SK-N-SH treated with all-trans-retinoic acid at 6 μM for 48 hours (cell line): ENCODE results near the gene SIGLEC9.

Experiments used
- ATAC-seq: fragments of 200-7000 bp; cut with Tn5 transposase; 3 replicates; pipeline ENCODE4 v1.9.1; 2020; ENCODE audit warnings: mild to moderate bottlenecking, moderate library complexity
- ARNTL ChIP-seq: fragments of 450-650 bp; formaldehyde crosslinking; IDR thresholded peaks from 2 replicates; pipeline ENCODE4 v1.5.0; 2020; ENCODE audit warnings: low read depth, mild to moderate bottlenecking, moderate library complexity, borderline replicate concordance
- BACH2 ChIP-seq: fragments of 250-450 bp; sonication (Bioruptor Pico); IDR thresholded peaks from 2 replicates; pipeline ENCODE4 v1.9.0; 2021; ENCODE audit warnings: mild to moderate bottlenecking, borderline replicate concordance
- CREB5 ChIP-seq: fragments of 250-450 bp; sonication (Bioruptor Pico); IDR thresholded peaks from 2 replicates; pipeline ENCODE4 v1.5.1; 2020; ENCODE audit warnings: low read depth, mild to moderate bottlenecking, moderate library complexity
- CSDC2 ChIP-seq: fragments of 250-450 bp; sonication (Bioruptor Pico); IDR thresholded peaks from 2 replicates; pipeline ENCODE4 v1.5.0; 2020; ENCODE audit warnings: mild to moderate bottlenecking, moderate library complexity
- CSRNP3 ChIP-seq: fragments of 250-450 bp; sonication (Bioruptor Pico); IDR thresholded peaks from 2 replicates; pipeline ENCODE4 v1.5.1; 2021; ENCODE audit warnings: mild to moderate bottlenecking, moderate library complexity
- GLIS3 ChIP-seq: fragments of 250-450 bp; sonication (Bioruptor Pico); IDR thresholded peaks from 2 replicates; pipeline ENCODE4 v1.5.0; 2020; ENCODE audit warnings: mild to moderate bottlenecking, moderate library complexity
- ISL1 ChIP-seq: fragments of 250-450 bp; sonication (Bioruptor Pico); IDR thresholded peaks from 2 replicates; pipeline ENCODE4 v2.1.2; 2022; ENCODE audit warnings: mild to moderate bottlenecking, moderate library complexity
- OSR1 ChIP-seq: fragments of 250-450 bp; sonication (Bioruptor Pico); IDR thresholded peaks from 2 replicates; pipeline ENCODE4 v1.8.0; 2022; ENCODE audit warnings: moderate library complexity, mild to moderate bottlenecking, inconsistent platforms
- PATZ1 ChIP-seq: fragments of 250-450 bp; sonication (Bioruptor Pico); IDR thresholded peaks from 2 replicates; pipeline ENCODE4 v1.8.0; 2020; ENCODE audit warnings: mild to moderate bottlenecking, moderate library complexity, borderline replicate concordance
- PPARA ChIP-seq: fragments of 250-450 bp; sonication (Bioruptor Pico); IDR thresholded peaks from 2 replicates; pipeline ENCODE4 v1.5.0; 2020; ENCODE audit warnings: mild to moderate bottlenecking, borderline replicate concordance
- SNAI2 ChIP-seq: fragments of 250-450 bp; sonication (Bioruptor Pico); IDR thresholded peaks from 2 replicates; pipeline ENCODE4 v1.5.0; 2020; ENCODE audit warnings: mild to moderate bottlenecking, moderate library complexity
- TCF4 ChIP-seq: fragments of 250-450 bp; sonication (Bioruptor Pico); IDR thresholded peaks from 2 replicates; pipeline ENCODE4 v1.8.0; 2021; ENCODE audit warnings: mild to moderate bottlenecking, moderate library complexity, borderline replicate concordance
- TSHZ2 ChIP-seq: fragments of 250-450 bp; sonication (Bioruptor Pico); IDR thresholded peaks from 2 replicates; pipeline ENCODE4 v1.5.0; 2020; ENCODE audit warnings: mild to moderate bottlenecking, moderate library complexity
- ZC3H10 ChIP-seq: fragments of 250-450 bp; sonication (Bioruptor Pico); IDR thresholded peaks from 2 replicates; pipeline ENCODE4 v1.5.1; 2021; ENCODE audit warnings: mild to moderate bottlenecking, moderate library complexity
- ZFP3 ChIP-seq: fragments of 250-450 bp; sonication (Bioruptor Pico); IDR thresholded peaks from 2 replicates; pipeline ENCODE4 v1.5.0; 2020; ENCODE audit warnings: mild to moderate bottlenecking, moderate library complexity
- ZFP30 ChIP-seq: fragments of 450-650 bp; formaldehyde crosslinking; IDR thresholded peaks from 2 replicates; pipeline ENCODE4 v1.5.0; 2022; ENCODE audit warnings: mild to moderate bottlenecking, moderate library complexity
- ZNF565 ChIP-seq: fragments of 450-650 bp; formaldehyde crosslinking; conservative IDR thresholded peaks from 2 replicates; pipeline ENCODE4 v1.5.0; 2020; ENCODE audit warnings: low read depth, mild to moderate bottlenecking, moderate library complexity
- ZNF70 ChIP-seq: fragments of 450-650 bp; formaldehyde crosslinking; IDR thresholded peaks from 2 replicates; pipeline ENCODE4 v1.5.0; 2020; ENCODE audit warnings: mild to moderate bottlenecking, moderate library complexity

The SIGLEC9 gene

GRCh38 chr19:51124729-51125128 is at the start of gene SIGLEC9:
TSS of gene SIGLEC9 (plus strand) at chr19:51124906. CDS start at chr19:51124975, 69 bp downstream.
- TF ChIP-seq BACH2 (CRISPR knock-in tag) (no peak), ZFP30 (CRISPR knock-in tag) (no peak), ZC3H10 (no peak), TCF4 (CRISPR knock-in tag) (no peak), ISL1 (CRISPR knock-in tag) (no peak), ZNF70 (CRISPR knock-in tag) (no peak), ZFP3 (CRISPR knock-in tag) (no peak), CSDC2 (CRISPR knock-in tag) (no peak), PATZ1 (no peak), GLIS3 (CRISPR knock-in tag) (no peak), ARNTL (CRISPR knock-in tag) (no peak), ZNF565 (CRISPR knock-in tag) (no peak), TSHZ2 (no peak)
- ATAC-seq, result no peak

- TF ChIP-seq CSDC2 (CRISPR knock-in tag), result no peak
- TF ChIP-seq SNAI2, result no peak
- TF ChIP-seq PPARA (CRISPR knock-in tag), result no peak
- TF ChIP-seq GLIS3 (CRISPR knock-in tag), result no peak
- TF ChIP-seq ZNF565 (CRISPR knock-in tag), result no peak
- no peak for TF ChIP-seq ISL1 (CRISPR knock-in tag)
- TF ChIP-seq ZNF70 (CRISPR knock-in tag), result no peak
- TF ChIP-seq OSR1 (CRISPR knock-in tag), result no peak
- no peak for TF ChIP-seq CREB5 (CRISPR knock-in tag)
- TF ChIP-seq TSHZ2, result no peak
- TF ChIP-seq CSRNP3, result no peak
- no peak for TF ChIP-seq TCF4 (CRISPR knock-in tag)
- no peak for TF ChIP-seq PATZ1
These were observed 48.7 kb upstream of the SIGLEC9 start for GRCh38 chr19:51075998-51076397.

More at GRCh38 chr19:51075998-51076397, 48.7 kb upstream of the SIGLEC9 start:
- no peak for ATAC-seq
